ENCODE measurements around the gene ATG101.

ATG101 gene

GRCh38 chr12:52074971-52075724 is 5.4 kb downstream of the ATG101 start:
- H3K4me3 ChIP-seq (ENCODE audit: low read depth, low read length): no peak overlapping the region
- H3K27me3 ChIP-seq (ENCODE audit: control insufficient read depth, insufficient read depth, low read length): no peaks in the 10 kb centered on the region
- no peak overlapping the region for H3K27ac ChIP-seq (ENCODE audit: low read depth, low read length)
- H3K9ac ChIP-seq (ENCODE audit: low read length): no peak overlapping the region
- H3K36me3 ChIP-seq (ENCODE audit: control insufficient read depth, insufficient read depth, low read length): peaks cover 68% of the 10 kb centered on the region
- H3K9me3 ChIP-seq (ENCODE audit: control insufficient read depth, insufficient read depth, low read depth, low read length): no peaks in the 10 kb centered on the region
- H3K4me1 ChIP-seq (ENCODE audit: control insufficient read depth, insufficient read depth, low read length): peaks cover 3% of the 10 kb centered on the region; the same call in 1 of the 2 replicates

DNA sequence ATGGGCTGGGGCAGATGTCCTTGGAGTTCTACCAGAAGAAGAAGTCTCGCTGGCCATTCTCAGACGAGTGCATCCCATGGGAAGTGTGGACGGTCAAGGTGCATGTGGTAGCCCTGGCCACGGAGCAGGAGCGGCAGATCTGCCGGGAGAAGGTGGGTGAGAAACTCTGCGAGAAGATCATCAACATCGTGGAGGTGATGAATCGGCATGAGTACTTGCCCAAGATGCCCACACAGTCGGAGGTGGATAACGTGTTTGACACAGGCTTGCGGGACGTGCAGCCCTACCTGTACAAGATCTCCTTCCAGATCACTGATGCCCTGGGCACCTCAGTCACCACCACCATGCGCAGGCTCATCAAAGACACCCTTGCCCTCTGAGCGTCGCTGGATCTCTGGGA is 7.0 kb downstream of the ATG101 start:
- H3K27me3 ChIP-seq (ENCODE audit: control insufficient read depth, insufficient read depth, low read length): no peaks in the 10 kb centered on the region
- no peak overlapping the region for H3K4me3 ChIP-seq (ENCODE audit: low read depth, low read length)
- peaks cover 68% of the 10 kb centered on the region for H3K36me3 ChIP-seq (ENCODE audit: control insufficient read depth, insufficient read depth, low read length)
- H3K4me1 ChIP-seq (ENCODE audit: control insufficient read depth, insufficient read depth, low read length): peaks cover 13% of the 10 kb centered on the region; the same call in 1 of the 2 replicates
- no peak overlapping the region for H3K27ac ChIP-seq (ENCODE audit: low read depth, low read length)
- no peaks in the 10 kb centered on the region for H3K9me3 ChIP-seq (ENCODE audit: control insufficient read depth, insufficient read depth, low read depth, low read length)
- H3K9ac ChIP-seq (ENCODE audit: low read length): no peak overlapping the region

- Histone ChIP-seq H3K27me3 (ENCODE audit: control insufficient read depth, insufficient read depth, low read length) (no peaks in the 10 kb centered on the region), H3K4me3 (ENCODE audit: low read depth, low read length) (no peak overlapping the region), H3K9ac (ENCODE audit: low read length) (no peak overlapping the region), H3K9me3 (ENCODE audit: control insufficient read depth, insufficient read depth, low read depth, low read length) (no peaks in the 10 kb centered on the region), H3K36me3 (ENCODE audit: control insufficient read depth, insufficient read depth, low read length) (peaks cover 56% of the 10 kb centered on the region), H3K4me1 (ENCODE audit: control insufficient read depth, insufficient read depth, low read length) (peaks cover 23% of the 10 kb centered on the region), H3K27ac (ENCODE audit: low read depth, low read length) (no peak overlapping the region)
Measured at GRCh38 chr12:52078276-52078675, 8.5 kb downstream of the ATG101 start.

DNA sequence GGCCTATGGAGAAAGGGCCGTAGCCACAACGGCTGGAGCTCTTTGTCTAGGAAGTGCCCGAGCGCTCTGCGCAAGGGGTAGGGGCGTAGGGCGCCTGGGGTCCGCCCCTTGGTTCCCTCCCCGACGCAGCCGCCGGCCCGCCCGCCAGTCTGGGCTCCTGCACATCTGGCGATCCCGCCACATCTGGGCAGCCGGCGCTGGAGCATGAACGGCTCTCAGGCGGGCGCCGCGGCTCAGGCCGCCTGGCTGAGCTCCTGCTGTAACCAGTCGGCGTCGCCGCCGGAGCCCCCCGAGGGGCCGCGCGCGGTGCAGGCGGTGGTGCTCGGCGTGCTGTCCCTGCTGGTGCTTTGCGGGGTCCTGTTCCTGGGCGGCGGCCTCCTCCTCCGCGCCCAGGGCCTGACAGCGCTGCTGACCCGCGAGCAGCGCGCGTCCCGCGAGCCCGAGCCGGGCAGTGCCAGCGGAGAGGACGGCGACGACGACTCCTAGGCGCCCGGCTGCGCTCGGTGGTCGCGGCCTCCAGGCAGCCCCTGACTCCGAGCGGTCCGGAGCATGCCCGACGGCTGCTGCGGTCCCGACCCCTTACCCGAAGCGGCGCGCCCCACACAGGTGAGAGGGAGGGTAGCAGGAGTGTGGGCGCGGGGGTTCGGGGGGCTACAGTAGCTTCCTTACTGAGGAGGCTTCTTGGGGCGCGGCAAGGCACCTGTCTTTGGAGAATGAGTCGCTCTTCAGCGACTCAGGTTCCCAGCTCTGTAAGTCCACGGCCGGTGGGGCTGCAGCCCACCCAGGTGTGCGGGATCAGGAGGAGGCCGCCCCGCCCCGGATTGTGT is 10.0 kb downstream of the ATG101 start, which contains the start of gene SMIM41:
SMIM41 (plus strand) TSS at position 129 of the 827 bp plus-strand sequence; CDS start at position 205, 76 bp downstream.
- no peak within 1 kb of the TSS for H3K27ac ChIP-seq (ENCODE audit: low read depth, low read length)
- H3K9me3 ChIP-seq (ENCODE audit: control insufficient read depth, insufficient read depth, low read depth, low read length): no peaks in the 10 kb centered on the region
- no peaks in the 10 kb centered on the region for H3K27me3 ChIP-seq (ENCODE audit: control insufficient read depth, insufficient read depth, low read length)
- peak within 1 kb of the TSS; percentile 21; the same call in 1 of the 2 replicates for H3K4me3 ChIP-seq (ENCODE audit: low read depth, low read length)
- H3K4me1 ChIP-seq (ENCODE audit: control insufficient read depth, insufficient read depth, low read length): peaks cover 23% of the 10 kb centered on the region
- peaks cover 41% of the 10 kb centered on the region for H3K36me3 ChIP-seq (ENCODE audit: control insufficient read depth, insufficient read depth, low read length)
- H3K9ac ChIP-seq (ENCODE audit: low read length): no peak within 1 kb of the TSS

GRCh38 chr12:52080403-52081251 is 10.8 kb downstream of the ATG101 start:
- Histone ChIP-seq H3K4me3 (ENCODE audit: low read depth, low read length) (no peak overlapping the region), H3K27ac (ENCODE audit: low read depth, low read length) (no peak overlapping the region), H3K9ac (ENCODE audit: low read length) (no peak overlapping the region), H3K9me3 (ENCODE audit: control insufficient read depth, insufficient read depth, low read depth, low read length) (no peaks in the 10 kb centered on the region), H3K27me3 (ENCODE audit: control insufficient read depth, insufficient read depth, low read length) (no peaks in the 10 kb centered on the region), H3K4me1 (ENCODE audit: control insufficient read depth, insufficient read depth, low read length) (peaks cover 23% of the 10 kb centered on the region), H3K36me3 (ENCODE audit: control insufficient read depth, insufficient read depth, low read length) (peaks cover 32% of the 10 kb centered on the region)

DNA sequence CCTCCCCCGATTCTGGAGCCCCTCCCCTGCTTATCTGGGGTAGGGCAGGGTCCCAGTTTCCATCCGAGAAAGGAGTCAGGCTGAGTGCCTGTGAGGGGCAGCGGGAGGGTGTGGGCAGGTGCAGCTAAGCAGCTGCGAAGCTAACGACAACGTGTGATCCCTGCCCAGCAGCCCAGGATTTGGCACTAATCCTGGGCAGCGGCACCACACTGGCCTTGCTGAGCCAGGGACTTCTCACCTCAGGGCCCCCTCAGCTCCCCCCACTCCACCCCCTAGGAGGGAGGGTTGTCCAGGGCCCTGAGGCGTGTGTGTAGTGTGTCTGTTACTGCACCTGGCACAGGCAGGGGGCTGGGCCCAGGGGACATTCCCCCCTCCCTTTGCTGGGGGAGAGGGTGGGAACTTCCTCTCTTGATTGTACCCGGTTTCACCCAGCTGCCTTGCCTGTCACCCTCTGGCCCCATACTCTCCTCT is 11.5 kb downstream of the ATG101 start:
- no peaks in the 10 kb centered on the region for H3K9me3 ChIP-seq (ENCODE audit: control insufficient read depth, insufficient read depth, low read depth, low read length)
- H3K9ac ChIP-seq (ENCODE audit: low read length): no peak overlapping the region
- H3K4me3 ChIP-seq (ENCODE audit: low read depth, low read length): no peak overlapping the region
- H3K27me3 ChIP-seq (ENCODE audit: control insufficient read depth, insufficient read depth, low read length): no peaks in the 10 kb centered on the region
- H3K4me1 ChIP-seq (ENCODE audit: control insufficient read depth, insufficient read depth, low read length): peaks cover 23% of the 10 kb centered on the region
- peaks cover 26% of the 10 kb centered on the region for H3K36me3 ChIP-seq (ENCODE audit: control insufficient read depth, insufficient read depth, low read length)
- no peak overlapping the region for H3K27ac ChIP-seq (ENCODE audit: low read depth, low read length)

- H3K27me3 ChIP-seq (ENCODE audit: control insufficient read depth, insufficient read depth, low read length): no peaks in the 10 kb centered on the region
- H3K9me3 ChIP-seq (ENCODE audit: control insufficient read depth, insufficient read depth, low read depth, low read length): no peaks in the 10 kb centered on the region
- peaks cover 18% of the 10 kb centered on the region for H3K36me3 ChIP-seq (ENCODE audit: control insufficient read depth, insufficient read depth, low read length)
- no peak overlapping the region for H3K27ac ChIP-seq (ENCODE audit: low read depth, low read length)
- H3K9ac ChIP-seq (ENCODE audit: low read length): no peak overlapping the region
- peaks cover 23% of the 10 kb centered on the region for H3K4me1 ChIP-seq (ENCODE audit: control insufficient read depth, insufficient read depth, low read length)
- H3K4me3 ChIP-seq (ENCODE audit: low read depth, low read length): no peak overlapping the region
Measured at GRCh38 chr12:52082026-52082668, 12.4 kb downstream of the ATG101 start.

DNA sequence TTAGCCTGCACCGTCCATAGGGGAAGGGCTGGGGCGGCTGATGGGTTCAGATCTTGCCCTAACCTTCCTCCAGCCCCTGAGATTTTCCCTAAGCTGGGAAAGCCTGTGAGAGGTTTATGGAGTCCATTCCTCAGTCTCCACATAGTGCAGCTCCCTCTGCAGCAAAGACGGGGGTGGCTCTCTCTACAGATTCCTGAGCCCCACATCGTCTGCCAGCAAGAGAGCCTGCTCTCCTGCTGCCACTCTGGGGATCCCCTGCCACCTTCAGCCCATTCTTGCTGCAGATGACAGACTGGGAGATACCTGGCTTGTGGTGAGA is 12.8 kb downstream of the ATG101 start:
- Histone ChIP-seq H3K27me3 (ENCODE audit: control insufficient read depth, insufficient read depth, low read length) (no peaks in the 10 kb centered on the region), H3K4me1 (ENCODE audit: control insufficient read depth, insufficient read depth, low read length) (peaks cover 23% of the 10 kb centered on the region), H3K9ac (ENCODE audit: low read length) (no peak overlapping the region), H3K36me3 (ENCODE audit: control insufficient read depth, insufficient read depth, low read length) (peaks cover 13% of the 10 kb centered on the region), H3K9me3 (ENCODE audit: control insufficient read depth, insufficient read depth, low read depth, low read length) (no peaks in the 10 kb centered on the region), H3K4me3 (ENCODE audit: low read depth, low read length) (no peak overlapping the region), H3K27ac (ENCODE audit: low read depth, low read length) (no peak overlapping the region)

DNA sequence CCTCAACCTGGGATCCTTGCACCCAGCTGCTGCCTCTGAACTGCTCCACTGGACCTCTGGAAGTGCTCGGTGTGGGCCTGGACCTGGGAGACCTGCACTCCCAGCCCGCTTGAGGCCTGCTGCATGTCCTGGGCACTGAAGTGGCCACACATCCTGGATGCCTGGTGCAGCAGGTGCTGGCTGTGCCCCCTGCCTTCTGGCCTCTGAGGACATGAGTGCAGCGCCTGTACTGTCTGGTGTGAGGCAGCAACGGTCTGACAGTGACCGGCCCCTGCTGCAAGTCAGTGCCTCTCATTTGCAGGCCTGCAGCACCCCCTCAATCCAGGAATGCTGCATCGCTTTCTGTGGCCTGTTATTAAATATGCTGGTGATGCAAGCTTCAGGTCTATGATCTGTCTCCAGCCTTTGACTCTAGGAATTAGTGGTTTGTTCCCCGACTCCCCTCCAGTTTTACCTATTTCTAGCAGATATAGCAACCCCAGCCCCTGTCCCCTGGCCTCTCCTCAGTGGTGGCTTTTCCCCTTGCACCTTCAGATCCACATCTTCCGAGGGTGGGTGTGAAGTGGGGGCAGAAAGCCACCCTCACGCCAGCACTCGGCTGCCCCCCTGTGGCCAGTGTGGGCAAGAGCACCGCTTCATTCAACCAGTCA is 13.3 kb downstream of the ATG101 start:
- no peak overlapping the region for H3K27ac ChIP-seq (ENCODE audit: low read depth, low read length)
- peaks cover 23% of the 10 kb centered on the region for H3K4me1 ChIP-seq (ENCODE audit: control insufficient read depth, insufficient read depth, low read length)

GRCh38 chr12:52083638-52083996 is 13.8 kb downstream of the ATG101 start:
- Histone ChIP-seq H3K27ac (ENCODE audit: low read depth, low read length) (no peak overlapping the region), H3K9ac (ENCODE audit: low read length) (no peak overlapping the region), H3K4me3 (ENCODE audit: low read depth, low read length) (no peak overlapping the region), H3K4me1 (ENCODE audit: control insufficient read depth, insufficient read depth, low read length) (peaks cover 23% of the 10 kb centered on the region), H3K36me3 (ENCODE audit: control insufficient read depth, insufficient read depth, low read length) (peaks cover 4% of the 10 kb centered on the region; the same call in 1 of the 2 replicates), H3K27me3 (ENCODE audit: control insufficient read depth, insufficient read depth, low read length) (no peaks in the 10 kb centered on the region), H3K9me3 (ENCODE audit: control insufficient read depth, insufficient read depth, low read depth, low read length) (no peaks in the 10 kb centered on the region)

More for the DNA sequence above, 13.3 kb downstream of the ATG101 start:
- Histone ChIP-seq H3K27me3 (ENCODE audit: control insufficient read depth, insufficient read depth, low read length) (no peaks in the 10 kb centered on the region), H3K9me3 (ENCODE audit: control insufficient read depth, insufficient read depth, low read depth, low read length) (no peaks in the 10 kb centered on the region), H3K9ac (ENCODE audit: low read length) (no peak overlapping the region), H3K4me3 (ENCODE audit: low read depth, low read length) (no peak overlapping the region), H3K36me3 (ENCODE audit: control insufficient read depth, insufficient read depth, low read length) (peaks cover 9% of the 10 kb centered on the region)

Data from HUES6 (cell line).